GM19043 (cell line): ENCODE results near the gene PPIF.

ENCODE experiments used
- ATAC-seq: cut with Tn5 transposase; IDR thresholded peaks from one replicate; pipeline ENCODE4 v1.9.1; 2021; ENCODE audit warnings: low read depth; ENCODE audit not compliant: unreplicated experiment

The PPIF gene

GRCh38 chr10:79397575-79398303, 50.5 kb downstream of the PPIF start:
- no peak for ATAC-seq

GRCh38 chr10:79398642-79399041, 51.4 kb downstream of the PPIF start:
- ATAC-seq = no peak

- no peak for ATAC-seq
These were observed 52.1 kb downstream of the PPIF start for GRCh38 chr10:79399223-79399831.

GRCh38 chr10:79400146-79401004, 53.1 kb downstream of the PPIF start:
- no peak for ATAC-seq

- ATAC-seq = no peak
These were observed 54.0 kb downstream of the PPIF start for GRCh38 chr10:79401015-79401921.

GRCh38 chr10:79402625-79402946, 55.3 kb downstream of the PPIF start:
- ATAC-seq = no peak

- ATAC-seq = no peak
These were observed 55.7 kb downstream of the PPIF start for GRCh38 chr10:79402951-79403350.

- ATAC-seq = no peak
These were observed 56.4 kb downstream of the PPIF start for GRCh38 chr10:79403441-79404230.

GRCh38 chr10:79404231-79404609, 57.0 kb downstream of the PPIF start:
- ATAC-seq = no peak

GRCh38 chr10:79404690-79405131, 57.4 kb downstream of the PPIF start:
- ATAC-seq = no peak
